Panc1 (cell line): Measurements from ENCODE around the gene COL3A1. TPM values are rescaled to one million over a fixed set of nuclear protein-coding genes. Genes with fewer than 3 reads are reported as not detected.

Experiments
- ATAC-seq: fragments of 200-7000 bp; cut with Tn5 transposase; 2 replicates; pipeline ENCODE4 v1.9.1; 2020; ENCODE audit warnings: mild to moderate bottlenecking, moderate library complexity
- BruUV-seq: library from RNA; stranded (reverse); fragments of 400-500 nt; replicated peaks from 2 replicates; lab custom pipeline; 2021; lab: Mats Ljungman, UMichigan
- CTCF ChIA-PET: fragments of 300-600 bp; sonication (Branson Sonifier 250); formaldehyde crosslinking; loops from one replicate; lab custom pipeline; 2022; ENCODE audit warnings: antibody characterized with exemption; lab: Charles Lee
- POLR2A ChIA-PET: fragments of 300-600 bp; sonication (Branson Sonifier 250); formaldehyde crosslinking; loops from one replicate; lab custom pipeline; 2022; ENCODE audit warnings: antibody characterized with exemption; lab: Charles Lee
- DNase-seq: peaks from one replicate; pipeline ENCODE4 v3.0.0-alpha.2; 2010; ENCODE audit warnings: low read depth, low spot score
- H3K27ac ChIP-seq: 2 replicates; pipeline ENCODE4 v1.5.1; 2011; ENCODE audit warnings: mild to moderate bottlenecking, low read length, inconsistent platforms
- H3K27me3 ChIP-seq: fragments of 200-500 bp; sonication (Bioruptor generic); 2 replicates; pipeline ENCODE4 v1.6.0; 2014; ENCODE audit warnings: low read length, inconsistent platforms; ENCODE audit not compliant: control insufficient read depth, insufficient read depth
- H3K36me3 ChIP-seq: fragments of 200-500 bp; sonication (Bioruptor generic); 2 replicates; pipeline ENCODE4 v1.5.1; 2014; ENCODE audit warnings: inconsistent platforms, mild to moderate bottlenecking, low read length, moderate library complexity; ENCODE audit not compliant: control insufficient read depth, insufficient read depth
- H3K4me1 ChIP-seq: 2 replicates; pipeline ENCODE4 v1.5.1; 2011; ENCODE audit warnings: inconsistent platforms, mild to moderate bottlenecking, low read length, moderate library complexity; ENCODE audit not compliant: control insufficient read depth, insufficient read depth
- H3K4me3 ChIP-seq, 2 experiments: 2 replicates each; pipeline ENCODE4 v1.5.1; 2011 to 2012; ENCODE audit warnings: low read depth in 2 of 2, low read length in 2 of 2, mild to moderate bottlenecking in 2 of 2, inconsistent platforms in 1 of 2, moderate library complexity in 1 of 2
- H3K9me3 ChIP-seq: fragments of 200-500 bp; sonication (Bioruptor generic); 2 replicates; pipeline ENCODE4 v1.5.1; 2014; ENCODE audit warnings: low read depth, mild to moderate bottlenecking, inconsistent platforms, low read length, moderate library complexity; ENCODE audit not compliant: control insufficient read depth, insufficient read depth
- POLR2AphosphoS5 ChIP-seq: IDR thresholded peaks from 2 replicates; pipeline ENCODE4 v1.6.1; 2012; ENCODE audit warnings: mild to moderate bottlenecking, low read depth, low read length, moderate library complexity
- SIN3A ChIP-seq: IDR thresholded peaks from 2 replicates; pipeline ENCODE4 v1.6.1; 2012; ENCODE audit warnings: low read depth, mild to moderate bottlenecking, low read length, moderate library complexity, borderline replicate concordance; ENCODE audit not compliant: insufficient read depth
- TCF7L2 ChIP-seq: IDR thresholded peaks from 2 replicates; pipeline ENCODE4 v1.6.1; 2011; ENCODE audit warnings: mild to moderate bottlenecking, low read depth, low read length, inconsistent platforms
- in situ Hi-C: cut with HindIII; loops from 2 replicates; pipeline ENCODE4 v1.10.0; 2016; ENCODE audit warnings: low sequenced_read_pairs, low pct_unique_long_range_greater_than_20kb
- intact Hi-C: fragments of 100-400 bp; cut with micrococcal nuclease; formaldehyde crosslinking; loops from one replicate; pipeline ENCODE4 v1.10.0; 2022; ENCODE audit not compliant: unreplicated experiment
- total RNA-seq: library from RNA; stranded (reverse); gene quantifications from one replicate; pipeline ENCODE4 v1.2.1, GENCODE V29; 2021; ENCODE audit not compliant: unreplicated experiment
- TF ChIP-seq, protein P1 (sequence below): fragments of 450-650 bp; IDR thresholded peaks from 2 replicates; pipeline ENCODE4 v1.5.1; 2017; ENCODE audit warnings: mild to moderate bottlenecking
- TF ChIP-seq, protein P2 (sequence below), 2 experiments: IDR thresholded peaks; 2 replicates each; pipeline ENCODE4 v1.6.1; 2011 to 2012; ENCODE audit warnings: low read depth in 2 of 2, control low read depth in 1 of 2, low read length in 1 of 2, mild to moderate bottlenecking in 1 of 2, moderate library complexity in 1 of 2; ENCODE audit not compliant: insufficient read depth in 1 of 2

The COL3A1 gene
- total RNA-seq, 1 experiment from 2014 or later: 6.9 TPM

DNA sequence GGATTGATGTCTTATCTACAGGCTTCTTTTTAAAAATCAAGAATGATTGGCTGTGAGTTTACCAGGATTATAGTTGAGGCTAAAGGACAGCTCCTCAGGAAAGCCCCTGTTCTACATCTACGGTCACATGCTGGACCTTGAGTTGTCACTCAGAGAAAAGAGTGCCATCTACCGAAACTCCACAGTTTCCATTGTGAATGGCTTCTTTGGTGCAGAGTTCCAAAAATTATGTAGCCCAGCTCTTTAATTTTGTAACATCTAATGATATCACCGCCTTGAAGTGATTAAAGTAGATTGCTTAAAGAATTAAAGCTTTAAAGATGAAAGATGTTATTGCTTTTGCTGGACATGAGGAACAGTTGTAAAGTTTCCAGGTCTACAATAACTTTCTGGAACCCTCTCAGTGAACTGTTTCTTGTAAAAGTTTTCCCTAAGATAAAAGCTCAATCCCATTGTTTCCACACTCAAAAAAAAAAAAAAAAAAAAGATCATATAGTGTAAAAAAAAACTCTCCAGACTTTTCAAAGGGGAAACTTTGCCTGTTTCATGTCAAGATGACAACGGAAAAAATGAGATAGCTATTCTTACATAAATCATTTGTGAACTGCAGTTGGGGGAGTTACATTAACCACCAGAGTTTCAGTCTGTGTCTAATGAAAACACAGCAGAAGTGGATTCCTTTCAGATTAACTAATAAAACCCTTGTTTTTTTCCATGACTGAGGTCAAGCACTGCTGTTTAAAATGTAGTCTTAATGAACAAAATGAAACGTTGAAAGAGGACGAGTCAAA, 4.3 kb downstream of the COL3A1 start:
- peaks cover 21% of the 10 kb centered on the region; the same call in 1 of the 2 replicates for H3K4me1 ChIP-seq
- DNase-seq: no peak
- no peak for TF ChIP-seq TCF7L2
- TF ChIP-seq, protein P1, sequence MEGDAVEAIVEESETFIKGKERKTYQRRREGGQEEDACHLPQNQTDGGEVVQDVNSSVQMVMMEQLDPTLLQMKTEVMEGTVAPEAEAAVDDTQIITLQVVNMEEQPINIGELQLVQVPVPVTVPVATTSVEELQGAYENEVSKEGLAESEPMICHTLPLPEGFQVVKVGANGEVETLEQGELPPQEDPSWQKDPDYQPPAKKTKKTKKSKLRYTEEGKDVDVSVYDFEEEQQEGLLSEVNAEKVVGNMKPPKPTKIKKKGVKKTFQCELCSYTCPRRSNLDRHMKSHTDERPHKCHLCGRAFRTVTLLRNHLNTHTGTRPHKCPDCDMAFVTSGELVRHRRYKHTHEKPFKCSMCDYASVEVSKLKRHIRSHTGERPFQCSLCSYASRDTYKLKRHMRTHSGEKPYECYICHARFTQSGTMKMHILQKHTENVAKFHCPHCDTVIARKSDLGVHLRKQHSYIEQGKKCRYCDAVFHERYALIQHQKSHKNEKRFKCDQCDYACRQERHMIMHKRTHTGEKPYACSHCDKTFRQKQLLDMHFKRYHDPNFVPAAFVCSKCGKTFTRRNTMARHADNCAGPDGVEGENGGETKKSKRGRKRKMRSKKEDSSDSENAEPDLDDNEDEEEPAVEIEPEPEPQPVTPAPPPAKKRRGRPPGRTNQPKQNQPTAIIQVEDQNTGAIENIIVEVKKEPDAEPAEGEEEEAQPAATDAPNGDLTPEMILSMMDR: peak; percentile 74
- TF ChIP-seq, protein P2, sequence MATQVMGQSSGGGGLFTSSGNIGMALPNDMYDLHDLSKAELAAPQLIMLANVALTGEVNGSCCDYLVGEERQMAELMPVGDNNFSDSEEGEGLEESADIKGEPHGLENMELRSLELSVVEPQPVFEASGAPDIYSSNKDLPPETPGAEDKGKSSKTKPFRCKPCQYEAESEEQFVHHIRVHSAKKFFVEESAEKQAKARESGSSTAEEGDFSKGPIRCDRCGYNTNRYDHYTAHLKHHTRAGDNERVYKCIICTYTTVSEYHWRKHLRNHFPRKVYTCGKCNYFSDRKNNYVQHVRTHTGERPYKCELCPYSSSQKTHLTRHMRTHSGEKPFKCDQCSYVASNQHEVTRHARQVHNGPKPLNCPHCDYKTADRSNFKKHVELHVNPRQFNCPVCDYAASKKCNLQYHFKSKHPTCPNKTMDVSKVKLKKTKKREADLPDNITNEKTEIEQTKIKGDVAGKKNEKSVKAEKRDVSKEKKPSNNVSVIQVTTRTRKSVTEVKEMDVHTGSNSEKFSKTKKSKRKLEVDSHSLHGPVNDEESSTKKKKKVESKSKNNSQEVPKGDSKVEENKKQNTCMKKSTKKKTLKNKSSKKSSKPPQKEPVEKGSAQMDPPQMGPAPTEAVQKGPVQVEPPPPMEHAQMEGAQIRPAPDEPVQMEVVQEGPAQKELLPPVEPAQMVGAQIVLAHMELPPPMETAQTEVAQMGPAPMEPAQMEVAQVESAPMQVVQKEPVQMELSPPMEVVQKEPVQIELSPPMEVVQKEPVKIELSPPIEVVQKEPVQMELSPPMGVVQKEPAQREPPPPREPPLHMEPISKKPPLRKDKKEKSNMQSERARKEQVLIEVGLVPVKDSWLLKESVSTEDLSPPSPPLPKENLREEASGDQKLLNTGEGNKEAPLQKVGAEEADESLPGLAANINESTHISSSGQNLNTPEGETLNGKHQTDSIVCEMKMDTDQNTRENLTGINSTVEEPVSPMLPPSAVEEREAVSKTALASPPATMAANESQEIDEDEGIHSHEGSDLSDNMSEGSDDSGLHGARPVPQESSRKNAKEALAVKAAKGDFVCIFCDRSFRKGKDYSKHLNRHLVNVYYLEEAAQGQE (IDR thresholded peaks at IDR 0.05; ENCODE audit: insufficient read depth in 1 of 2, low read depth in 2 of 2, low read length in 1 of 2): peak in 1 of 2 experiments; percentile 28; a peak in 1 of 4 replicates
- ChIA-PET CTCF (interaction anchor here (0.6 to 2.2 kb wide), 6 partner anchors 45 to 562 kb away, joined by 3 to 9 read pairs (median 6); no protein-coding TSS in a partner anchor), POLR2A (no interaction called here)
- in situ Hi-C loops (no loop called here), intact Hi-C loops (no loop called here)
- H3K4me3 ChIP-seq: 0 out of 4 replicates have a peak overlapping the region, but pooled peaks of 1 of the 2 experiments have one; percentile 2
- no peaks in the 10 kb centered on the region; the same call in 1 of the 2 replicates for H3K36me3 ChIP-seq
- H3K9me3 ChIP-seq: no peaks in the 10 kb centered on the region
- no TSS peak for BruUV-seq
- H3K27ac ChIP-seq: peak overlapping the region; percentile 70
- ATAC-seq: peak; percentile 89
- no peaks in the 10 kb centered on the region for H3K27me3 ChIP-seq

DNA sequence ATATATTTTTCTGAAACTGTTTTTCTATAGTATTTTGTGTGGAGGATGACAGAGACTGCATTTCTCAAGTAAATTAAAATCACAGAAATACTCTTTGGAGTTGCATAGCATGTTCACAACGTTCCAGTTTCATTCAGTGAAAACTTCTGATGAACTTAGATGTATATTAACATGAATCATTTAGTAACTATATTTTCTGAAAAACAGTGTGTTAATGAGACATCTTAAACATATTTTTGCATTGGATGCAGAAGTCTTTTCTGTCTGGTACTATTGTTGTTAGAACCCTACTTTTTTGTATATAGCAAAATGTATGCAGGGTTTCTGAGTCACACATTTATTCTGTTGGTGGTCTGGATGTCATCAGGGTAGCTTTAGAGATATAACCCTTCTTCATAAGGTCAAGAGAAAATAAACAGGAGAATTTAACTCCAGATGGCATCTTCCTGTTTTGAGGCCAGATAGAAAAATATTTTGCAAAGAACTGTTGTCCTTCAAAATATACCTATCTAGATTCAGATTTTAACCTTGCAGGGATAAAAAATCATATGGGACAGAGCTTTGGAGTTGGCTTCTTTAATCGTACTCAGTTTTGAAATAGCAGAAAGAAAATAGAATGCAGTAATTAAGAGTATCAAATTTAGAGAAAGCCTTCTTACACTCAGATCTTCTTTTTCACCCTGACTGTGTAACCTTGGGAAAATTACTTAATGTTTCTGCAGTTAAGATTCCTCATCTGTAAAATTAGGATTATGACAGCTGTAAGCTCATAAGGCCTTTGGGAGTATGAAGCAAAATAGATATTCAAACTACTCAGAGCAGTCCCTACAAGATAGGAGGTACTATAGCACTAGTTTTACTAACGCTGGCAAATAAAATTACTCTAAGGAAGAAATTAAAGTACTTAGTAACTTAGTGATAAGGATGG, 5.3 kb downstream of the COL3A1 start:
- ATAC-seq (peak; percentile 56; the same call in 1 of the 2 replicates), DNase-seq (no peak)
- no peaks in the 10 kb centered on the region for H3K9me3 ChIP-seq
- H3K27me3 ChIP-seq: no peaks in the 10 kb centered on the region
- H3K4me1 ChIP-seq: peaks cover 17% of the 10 kb centered on the region; the same call in 1 of the 2 replicates
- intact Hi-C loops: loop anchor here (5.0 to 10.0 kb wide), 2 partner anchors 323 to 435 kb away; no protein-coding TSS in a partner anchor
- ChIA-PET CTCF (interaction anchor here (0.6 kb wide), 1 partner anchor 44 kb away, joined by 5 read pairs; no protein-coding TSS in a partner anchor), POLR2A (no interaction called here)
- no peaks in the 10 kb centered on the region; the same call in 1 of the 2 replicates for H3K36me3 ChIP-seq
- no TSS peak for BruUV-seq
- peak overlapping the region; percentile 70 for H3K27ac ChIP-seq
- TF ChIP-seq, protein P2 (IDR thresholded peaks at IDR 0.05; ENCODE audit: insufficient read depth in 1 of 2, low read depth in 2 of 2, low read length in 1 of 2): no peak
- TF ChIP-seq TCF7L2: no peak
- TF ChIP-seq, protein P1: no peak
- no peak for TF ChIP-seq SIN3A
- TF ChIP-seq POLR2AphosphoS5: no peak
- in situ Hi-C loops: no loop called here
- 0 out of 4 replicates have a peak overlapping the region, but pooled peaks of 1 of the 2 experiments have one; percentile 2 for H3K4me3 ChIP-seq
